MM.1S (cell line): ENCODE measurements around the gene DUSP12.

Experiments
- EZH2 ChIP-seq: fragments of 300-600 bp; sonication (generic); optimal IDR thresholded peaks from 2 replicates; pipeline ENCODE3; 2017; ENCODE audit warnings: low read depth, mild to moderate bottlenecking, antibody characterized with exemption, low read length, mixed read lengths
- EZH2phosphoT487 ChIP-seq: fragments of 300-600 bp; sonication (generic); IDR thresholded peaks from 2 replicates; pipeline ENCODE4 v1.6.1; 2018; ENCODE audit warnings: antibody characterized with exemption, low read length
- TF ChIP-seq, protein P1 (sequence below): fragments of 300-600 bp; sonication (generic); IDR thresholded peaks from 2 replicates; pipeline ENCODE4 v1.5.1; 2016; ENCODE audit warnings: antibody characterized with exemption, low read length, mixed read lengths

GRCh38 chr1:161771973-161772372 lies 22.4 kb downstream of the DUSP12 start:
- TF ChIP-seq, protein P1, sequence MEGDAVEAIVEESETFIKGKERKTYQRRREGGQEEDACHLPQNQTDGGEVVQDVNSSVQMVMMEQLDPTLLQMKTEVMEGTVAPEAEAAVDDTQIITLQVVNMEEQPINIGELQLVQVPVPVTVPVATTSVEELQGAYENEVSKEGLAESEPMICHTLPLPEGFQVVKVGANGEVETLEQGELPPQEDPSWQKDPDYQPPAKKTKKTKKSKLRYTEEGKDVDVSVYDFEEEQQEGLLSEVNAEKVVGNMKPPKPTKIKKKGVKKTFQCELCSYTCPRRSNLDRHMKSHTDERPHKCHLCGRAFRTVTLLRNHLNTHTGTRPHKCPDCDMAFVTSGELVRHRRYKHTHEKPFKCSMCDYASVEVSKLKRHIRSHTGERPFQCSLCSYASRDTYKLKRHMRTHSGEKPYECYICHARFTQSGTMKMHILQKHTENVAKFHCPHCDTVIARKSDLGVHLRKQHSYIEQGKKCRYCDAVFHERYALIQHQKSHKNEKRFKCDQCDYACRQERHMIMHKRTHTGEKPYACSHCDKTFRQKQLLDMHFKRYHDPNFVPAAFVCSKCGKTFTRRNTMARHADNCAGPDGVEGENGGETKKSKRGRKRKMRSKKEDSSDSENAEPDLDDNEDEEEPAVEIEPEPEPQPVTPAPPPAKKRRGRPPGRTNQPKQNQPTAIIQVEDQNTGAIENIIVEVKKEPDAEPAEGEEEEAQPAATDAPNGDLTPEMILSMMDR: no peak
- no peak for TF ChIP-seq EZH2
- no peak for TF ChIP-seq EZH2phosphoT487
